Measurements from ENCODE around the gene IGF2BP2. TPM values are rescaled to one million over a fixed set of nuclear protein-coding genes. Genes with fewer than 3 reads are reported as not detected.

IGF2BP2 gene
- total RNA-seq, 4 donors from 2014 or later, result 5.1 to 29.8 (median 9.3) TPM

DNA sequence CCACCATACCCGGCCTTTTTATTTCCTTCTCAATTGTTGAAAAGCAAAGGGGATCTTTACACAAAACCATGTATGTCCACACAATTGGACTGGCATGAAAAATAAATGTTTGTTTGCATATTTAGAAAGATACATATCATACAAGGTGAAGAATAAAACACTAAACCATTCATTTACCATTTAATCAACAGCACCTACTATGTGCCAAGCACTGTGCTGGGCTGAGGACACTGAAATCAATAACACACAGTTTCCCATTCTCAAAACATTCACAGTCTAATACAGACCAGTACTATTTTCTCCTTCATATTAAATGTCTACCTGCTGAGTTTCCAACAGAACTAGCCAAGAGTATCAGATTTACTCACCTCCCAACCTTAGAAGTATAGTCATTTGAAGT is 84.7 kb downstream of the IGF2BP2 start:
- TF ChIP-seq, protein P1, sequence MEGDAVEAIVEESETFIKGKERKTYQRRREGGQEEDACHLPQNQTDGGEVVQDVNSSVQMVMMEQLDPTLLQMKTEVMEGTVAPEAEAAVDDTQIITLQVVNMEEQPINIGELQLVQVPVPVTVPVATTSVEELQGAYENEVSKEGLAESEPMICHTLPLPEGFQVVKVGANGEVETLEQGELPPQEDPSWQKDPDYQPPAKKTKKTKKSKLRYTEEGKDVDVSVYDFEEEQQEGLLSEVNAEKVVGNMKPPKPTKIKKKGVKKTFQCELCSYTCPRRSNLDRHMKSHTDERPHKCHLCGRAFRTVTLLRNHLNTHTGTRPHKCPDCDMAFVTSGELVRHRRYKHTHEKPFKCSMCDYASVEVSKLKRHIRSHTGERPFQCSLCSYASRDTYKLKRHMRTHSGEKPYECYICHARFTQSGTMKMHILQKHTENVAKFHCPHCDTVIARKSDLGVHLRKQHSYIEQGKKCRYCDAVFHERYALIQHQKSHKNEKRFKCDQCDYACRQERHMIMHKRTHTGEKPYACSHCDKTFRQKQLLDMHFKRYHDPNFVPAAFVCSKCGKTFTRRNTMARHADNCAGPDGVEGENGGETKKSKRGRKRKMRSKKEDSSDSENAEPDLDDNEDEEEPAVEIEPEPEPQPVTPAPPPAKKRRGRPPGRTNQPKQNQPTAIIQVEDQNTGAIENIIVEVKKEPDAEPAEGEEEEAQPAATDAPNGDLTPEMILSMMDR (IDR thresholded peaks at IDR 0.05), result no peak
- no peak for TF ChIP-seq POLR2A (IDR thresholded peaks at IDR 0.05)
- intact Hi-C loops (cut with DNase I; ENCODE audit: low total_unique reads), result no loop called here
- H3K4me3 ChIP-seq (ENCODE audit: low read depth, poor library complexity, severe bottlenecking), result no peak overlapping the region
- WGBS, 2 donors, result 91% methylated on average over 1 of the region's 1 CpG
- no peak for DNase-seq (ENCODE audit: low spot score in 2 of 2)

DNA sequence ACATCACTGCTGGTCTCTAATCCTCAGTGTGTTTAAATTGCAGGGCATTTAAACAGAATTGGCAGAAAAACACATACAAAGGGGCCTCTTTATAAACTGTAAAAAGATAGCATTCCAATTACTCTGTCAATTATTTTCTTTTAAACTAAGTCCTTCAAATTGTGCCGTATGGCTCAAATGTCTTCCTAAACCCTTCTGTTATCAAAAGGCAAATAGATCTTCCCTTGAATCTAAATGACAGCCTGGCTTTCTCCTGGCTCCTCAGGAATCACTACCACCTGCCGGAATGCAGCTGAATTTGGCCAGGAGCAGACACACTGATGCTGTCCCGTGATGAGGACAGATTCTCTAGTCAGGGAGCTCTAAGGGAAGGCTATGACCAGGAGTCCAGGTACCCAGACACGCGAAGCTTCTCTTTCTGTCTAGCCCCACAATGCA is 85.6 kb downstream of the IGF2BP2 start:
- intact Hi-C loops (cut with DNase I; ENCODE audit: low total_unique reads), result no loop called here
- H3K4me3 ChIP-seq (ENCODE audit: low read depth, poor library complexity, severe bottlenecking), result no peak overlapping the region
- WGBS, 2 donors, result 78 to 91% methylated on average over 5 of the region's 5 CpGs
- no peak for TF ChIP-seq POLR2A (IDR thresholded peaks at IDR 0.05)
- TF ChIP-seq, protein P1 (IDR thresholded peaks at IDR 0.05), result no peak
- no peak for DNase-seq (ENCODE audit: low spot score in 2 of 2)

DNA sequence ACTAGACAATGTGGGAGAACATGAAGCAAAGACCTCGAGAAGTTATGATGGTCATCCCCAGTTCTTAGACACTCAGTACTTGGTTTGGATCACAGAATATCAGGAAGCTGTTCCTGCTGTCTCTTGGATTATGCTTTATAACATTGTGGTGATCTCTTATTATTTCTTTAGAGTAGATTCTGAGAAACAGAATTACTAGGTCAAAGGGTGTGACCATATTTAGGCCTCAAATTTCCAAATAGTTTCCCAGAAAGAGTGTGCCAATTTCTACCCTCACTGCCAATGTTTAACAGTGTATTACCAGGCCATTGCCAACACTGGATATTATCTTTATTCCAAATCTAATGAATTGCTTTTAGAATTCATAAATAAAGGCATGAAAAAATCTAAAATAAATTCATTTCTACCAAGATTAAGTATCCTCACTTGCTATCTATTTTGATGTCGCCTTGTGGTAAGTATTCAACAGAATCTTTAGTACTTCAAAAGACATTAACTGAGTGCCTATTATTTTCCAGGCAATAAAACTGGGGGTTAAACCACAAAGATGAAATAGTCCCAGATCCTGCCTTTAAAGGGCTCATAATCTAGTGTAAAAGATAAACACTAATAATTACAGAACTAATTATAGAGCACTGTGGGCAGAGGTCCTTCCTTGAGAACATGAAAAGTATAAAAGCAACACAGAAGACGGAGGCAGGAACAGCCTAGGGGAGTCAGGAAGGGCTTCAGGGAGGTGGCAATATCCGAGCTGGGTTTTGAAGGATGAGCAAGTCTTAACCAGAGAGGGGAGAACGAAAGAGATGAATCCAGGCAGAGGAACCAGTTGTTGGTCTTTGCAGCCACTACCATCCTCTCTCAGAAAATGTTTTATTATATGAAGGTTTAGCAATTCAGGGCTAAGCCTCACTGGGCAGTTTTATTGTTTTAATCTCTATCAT is 86.8 kb downstream of the IGF2BP2 start:
- intact Hi-C loops (cut with DNase I; ENCODE audit: low total_unique reads), result no loop called here
- TF ChIP-seq POLR2A (IDR thresholded peaks at IDR 0.05), result no peak
- TF ChIP-seq, protein P1 (IDR thresholded peaks at IDR 0.05), result no peak
- 75 to 76% methylated on average over 5 of the region's 5 CpGs for WGBS, 2 donors
- no peak for DNase-seq (ENCODE audit: low spot score in 2 of 2)
- no peak overlapping the region for H3K4me3 ChIP-seq (ENCODE audit: low read depth, poor library complexity, severe bottlenecking)

DNA sequence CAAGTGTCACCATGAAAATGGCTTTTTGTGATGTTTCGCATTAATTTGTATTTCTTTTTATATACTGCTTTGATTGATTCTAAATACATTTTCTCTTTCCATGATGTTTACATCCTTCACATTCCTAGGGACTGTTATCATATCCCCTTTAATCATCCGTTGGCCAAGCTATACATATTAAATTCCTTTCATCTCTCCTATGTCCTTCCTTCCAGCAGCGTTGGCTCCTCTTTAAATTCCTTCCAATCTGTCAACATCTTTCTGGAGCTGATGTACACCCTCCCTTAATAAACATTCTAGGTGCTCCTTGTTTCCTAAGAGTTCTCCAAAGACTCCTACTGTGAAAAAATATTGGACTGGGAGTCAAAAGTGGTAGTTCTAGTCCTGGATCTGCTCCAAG is 87.8 kb downstream of the IGF2BP2 start:
- TF ChIP-seq POLR2A (IDR thresholded peaks at IDR 0.05), result no peak
- TF ChIP-seq, protein P1 (IDR thresholded peaks at IDR 0.05), result no peak
- intact Hi-C loops (cut with DNase I; ENCODE audit: low total_unique reads), result no loop called here
- no peak for DNase-seq (ENCODE audit: low spot score in 2 of 2)
- 35 to 40% methylated on average over 3 of the region's 3 CpGs for WGBS, 2 donors
- no peak overlapping the region for H3K4me3 ChIP-seq (ENCODE audit: low read depth, poor library complexity, severe bottlenecking)

DNA sequence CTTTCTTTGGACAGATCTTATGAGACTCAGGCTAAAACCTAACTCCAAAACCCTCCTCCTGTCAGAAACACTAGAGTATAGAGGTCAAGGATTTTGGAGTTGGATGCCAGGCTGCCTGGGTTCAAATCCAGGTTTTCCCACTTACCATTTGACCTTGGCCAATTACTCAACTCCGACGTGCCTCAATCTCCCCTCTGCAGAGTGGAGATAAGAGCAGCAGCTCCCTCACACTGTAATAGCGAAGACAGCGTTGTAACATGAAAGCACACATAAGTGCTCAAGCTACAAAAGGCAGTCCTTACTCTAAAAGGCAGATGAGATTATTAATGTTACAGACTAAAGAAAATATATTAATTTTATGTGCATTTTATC is 90.1 kb downstream of the IGF2BP2 start:
- TF ChIP-seq, protein P1 (IDR thresholded peaks at IDR 0.05), result no peak
- no peak for TF ChIP-seq POLR2A (IDR thresholded peaks at IDR 0.05)
- DNase-seq (ENCODE audit: low spot score in 2 of 2), result no peak
- 76 to 79% methylated on average over 4 of the region's 4 CpGs for WGBS, 2 donors
- H3K4me3 ChIP-seq (ENCODE audit: low read depth, poor library complexity, severe bottlenecking), result no peak overlapping the region
- intact Hi-C loops (cut with DNase I; ENCODE audit: low total_unique reads), result no loop called here

All from lower leg skin (tissue), 4 donors.